Muscle layer of colon (tissue), 2 donors: Measurements from ENCODE around the gene APBA2.

Experiments used
- H3K27ac ChIP-seq: one replicate; pipeline ENCODE4 v1.7.0; 2013; ENCODE audit warnings: low read depth, mild to moderate bottlenecking, low read length, moderate library complexity
- H3K27me3 ChIP-seq, 2 donors: one replicate each; pipeline ENCODE4 v1.7.0; 2013; ENCODE audit warnings: low read length in 2 of 2, mild to moderate bottlenecking in 2 of 2; ENCODE audit not compliant: insufficient read depth in 2 of 2, control insufficient read depth in 1 of 2
- H3K36me3 ChIP-seq: one replicate; pipeline ENCODE4 v1.7.0; 2013; ENCODE audit warnings: mild to moderate bottlenecking, low read length; ENCODE audit not compliant: insufficient read depth
- H3K4me1 ChIP-seq: one replicate; pipeline ENCODE4 v1.7.0; 2013; ENCODE audit warnings: mild to moderate bottlenecking, low read length; ENCODE audit not compliant: insufficient read depth
- H3K4me3 ChIP-seq, 2 donors: one replicate each; pipeline ENCODE4 v1.7.0; 2013; ENCODE audit warnings: low read length in 2 of 2, low read depth in 1 of 2, mild to moderate bottlenecking in 1 of 2, moderate library complexity in 1 of 2
- H3K9ac ChIP-seq: one replicate; pipeline ENCODE4 v1.7.0; 2013; ENCODE audit warnings: low read length
- H3K9me3 ChIP-seq: one replicate; pipeline ENCODE4 v1.7.0; 2013; ENCODE audit warnings: mild to moderate bottlenecking, low read length
- donor health status: abdominal sarcoma.
- donor health status: Adenocarcinoma of cecum.

Gene APBA2

DNA sequence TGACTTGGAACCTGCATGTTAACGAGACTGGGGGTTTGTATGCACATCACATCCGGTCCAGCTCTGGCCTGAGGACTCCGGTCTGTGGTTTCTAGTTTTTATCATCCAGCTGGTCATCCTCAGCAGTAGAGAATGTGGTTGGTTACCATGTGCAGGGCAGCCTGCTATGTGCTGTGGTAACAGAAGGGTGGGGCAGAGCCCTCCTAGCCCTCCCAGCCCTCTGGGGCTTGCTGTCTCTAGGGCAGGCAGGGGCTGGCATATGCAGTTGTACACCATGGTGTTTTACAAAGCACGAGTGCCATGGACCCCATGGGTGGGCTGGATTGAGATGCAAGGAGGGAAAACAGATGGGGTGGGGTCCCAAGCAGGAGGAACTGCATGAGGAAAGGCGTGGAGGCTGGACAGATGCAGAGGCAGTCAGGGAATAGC is 70.2 kb downstream of the APBA2 start:
- no peak overlapping the region for H3K4me3 ChIP-seq
- H3K9me3 ChIP-seq: peaks cover 4% of the 10 kb centered on the region
- H3K9ac ChIP-seq: no peak overlapping the region
- peaks cover 0 to 7% of the 10 kb centered on the region in 2 donors for H3K27me3 ChIP-seq
- H3K4me1 ChIP-seq: no peaks in the 10 kb centered on the region
- no peaks in the 10 kb centered on the region for H3K36me3 ChIP-seq
- H3K27ac ChIP-seq: no peak overlapping the region

DNA sequence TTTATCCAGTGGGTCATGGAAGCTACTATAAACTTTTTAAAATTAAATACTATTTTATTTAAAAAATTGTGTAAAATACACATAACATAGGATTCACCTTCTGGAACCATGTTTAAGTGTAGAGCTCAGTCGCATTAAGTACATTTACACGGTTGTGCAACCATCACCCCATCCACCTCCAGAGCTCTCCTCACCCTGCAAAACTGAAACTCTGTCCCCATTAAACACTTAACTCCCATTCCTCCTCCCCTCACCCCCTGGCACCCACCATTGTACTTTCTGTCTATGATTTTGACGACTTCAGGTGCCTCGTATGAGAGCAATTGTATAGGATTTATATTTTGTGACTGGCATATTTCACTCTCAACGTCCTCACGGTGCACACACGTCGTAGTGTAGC is 70.7 kb downstream of the APBA2 start:
- Histone ChIP-seq H3K36me3 (no peaks in the 10 kb centered on the region), H3K27ac (no peak overlapping the region), H3K9ac (no peak overlapping the region), H3K27me3 (peaks cover 0 to 7% of the 10 kb centered on the region in 2 donors), H3K4me3 (no peak overlapping the region), H3K9me3 (peaks cover 4% of the 10 kb centered on the region), H3K4me1 (no peaks in the 10 kb centered on the region)

DNA sequence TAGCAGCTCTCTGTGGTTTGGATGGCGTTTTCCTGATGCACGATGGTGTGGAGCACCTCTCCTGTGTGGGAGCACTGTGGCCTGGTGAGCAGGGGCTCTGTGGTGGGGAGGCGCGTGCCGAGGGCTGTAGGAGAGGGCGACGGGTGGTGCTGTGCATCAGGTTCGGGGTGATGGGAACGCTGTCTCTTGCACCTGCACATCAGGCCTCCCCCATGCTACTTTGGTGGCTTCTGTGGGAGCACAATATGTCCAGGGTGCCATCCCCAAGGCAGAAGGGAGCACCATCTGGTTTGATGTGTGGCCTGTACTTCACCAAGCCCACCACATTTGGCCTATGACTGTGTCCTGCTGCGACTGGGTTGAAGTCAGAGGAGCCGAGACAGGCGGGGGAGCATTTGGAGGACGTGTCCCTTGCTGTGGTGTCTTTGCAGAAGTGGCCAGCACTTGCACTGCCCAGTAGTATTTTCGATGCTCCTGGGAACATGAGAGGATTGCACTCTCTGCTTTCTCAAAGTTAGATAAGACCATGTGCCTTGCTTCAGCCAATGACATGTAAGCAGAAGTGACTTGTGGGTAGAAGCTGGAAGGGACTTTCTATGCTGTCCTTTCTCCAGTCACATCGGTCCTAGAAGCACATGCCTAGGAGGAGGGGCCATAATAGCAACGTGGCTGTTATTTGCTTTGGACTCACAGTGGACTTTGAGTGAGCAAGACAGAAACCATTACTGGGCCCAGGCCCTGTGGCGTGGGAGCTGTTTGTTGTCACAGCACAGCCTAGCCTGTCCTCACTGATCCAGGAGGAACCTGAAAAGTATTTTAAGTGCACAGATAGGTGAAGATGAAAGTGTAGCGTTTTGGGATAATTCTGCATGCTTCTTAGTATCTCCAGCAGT is 72.1 kb downstream of the APBA2 start:
- Histone ChIP-seq H3K9me3 (peaks cover 4% of the 10 kb centered on the region), H3K27ac (no peak overlapping the region), H3K4me3 (no peak overlapping the region), H3K36me3 (no peaks in the 10 kb centered on the region), H3K9ac (no peak overlapping the region), H3K27me3 (peaks cover 0 to 7% of the 10 kb centered on the region in 2 donors), H3K4me1 (no peaks in the 10 kb centered on the region)

DNA sequence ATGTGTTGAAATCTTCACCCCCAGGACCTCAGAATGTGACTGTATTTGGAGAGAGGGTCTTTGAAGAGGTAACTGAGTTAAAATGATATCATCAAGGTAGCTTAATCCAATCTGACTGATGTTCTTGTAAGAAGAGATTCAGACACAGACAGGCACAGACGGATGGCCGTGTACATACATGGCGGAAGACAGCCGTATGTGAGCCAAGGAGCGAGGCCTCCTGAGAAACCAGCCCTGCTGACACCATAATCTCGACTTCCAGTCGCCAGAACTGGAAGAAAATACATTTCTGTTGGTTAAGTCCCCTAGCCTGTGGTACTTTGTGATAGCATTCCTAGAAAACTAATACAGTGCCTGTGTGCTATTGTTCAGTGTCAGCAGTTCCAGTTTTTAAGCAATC is 73.6 kb downstream of the APBA2 start:
- no peak overlapping the region for H3K27ac ChIP-seq
- no peak overlapping the region for H3K4me3 ChIP-seq
- no peak overlapping the region for H3K9ac ChIP-seq
- no peaks in the 10 kb centered on the region for H3K36me3 ChIP-seq
- H3K4me1 ChIP-seq: no peaks in the 10 kb centered on the region
- peaks cover 4% of the 10 kb centered on the region for H3K9me3 ChIP-seq
- H3K27me3 ChIP-seq: peaks cover 0 to 7% of the 10 kb centered on the region in 2 donors

DNA sequence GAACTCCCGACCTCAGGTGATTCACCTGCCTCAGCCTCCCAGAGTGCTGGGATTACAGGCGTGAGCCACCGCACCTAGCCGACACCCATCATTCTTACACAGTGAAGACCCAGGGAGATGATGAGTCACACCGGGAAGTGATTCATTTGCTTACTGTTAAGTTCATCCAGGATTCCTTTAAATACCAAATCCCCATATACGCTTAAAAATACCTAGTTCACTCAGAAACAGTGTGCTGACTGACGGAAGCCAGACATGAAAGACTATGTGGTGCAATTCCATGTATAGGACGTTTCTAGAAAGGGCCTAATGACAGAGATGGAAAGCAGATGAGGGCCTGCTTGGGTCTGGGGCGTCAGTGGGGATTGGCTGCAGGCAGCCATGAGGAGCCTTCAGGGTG is 75.2 kb downstream of the APBA2 start:
- Histone ChIP-seq H3K36me3 (no peaks in the 10 kb centered on the region), H3K9me3 (peaks cover 4% of the 10 kb centered on the region), H3K27ac (no peak overlapping the region), H3K27me3 (peaks cover 0 to under 1% of the 10 kb centered on the region in 2 donors), H3K4me3 (no peak overlapping the region), H3K4me1 (no peaks in the 10 kb centered on the region), H3K9ac (no peak overlapping the region)

DNA sequence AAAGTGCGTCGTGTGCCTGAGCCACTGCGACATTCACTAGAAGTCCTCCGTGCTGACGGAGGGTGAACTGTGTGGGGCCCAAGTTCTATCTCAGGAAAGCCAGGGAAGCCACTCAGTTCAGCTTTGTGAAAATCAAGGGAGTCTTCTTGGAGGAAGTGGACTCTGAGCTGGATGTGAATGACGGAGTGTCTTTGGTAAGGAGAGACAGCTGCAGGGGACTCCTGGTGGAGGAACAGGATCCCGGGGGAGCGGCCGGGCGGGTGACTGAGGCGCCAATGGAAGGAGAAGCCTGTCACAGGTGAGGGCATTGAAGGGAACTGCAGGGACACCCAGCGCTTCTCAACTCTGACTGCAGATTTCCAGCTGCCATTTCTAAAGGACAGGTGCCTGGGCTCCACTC is 75.6 kb downstream of the APBA2 start:
- no peaks in the 10 kb centered on the region for H3K27me3 ChIP-seq
- H3K4me3 ChIP-seq: no peak overlapping the region
- H3K9me3 ChIP-seq: peaks cover 4% of the 10 kb centered on the region
- no peak overlapping the region for H3K9ac ChIP-seq
- H3K36me3 ChIP-seq: no peaks in the 10 kb centered on the region
- H3K4me1 ChIP-seq: no peaks in the 10 kb centered on the region
- no peak overlapping the region for H3K27ac ChIP-seq

DNA sequence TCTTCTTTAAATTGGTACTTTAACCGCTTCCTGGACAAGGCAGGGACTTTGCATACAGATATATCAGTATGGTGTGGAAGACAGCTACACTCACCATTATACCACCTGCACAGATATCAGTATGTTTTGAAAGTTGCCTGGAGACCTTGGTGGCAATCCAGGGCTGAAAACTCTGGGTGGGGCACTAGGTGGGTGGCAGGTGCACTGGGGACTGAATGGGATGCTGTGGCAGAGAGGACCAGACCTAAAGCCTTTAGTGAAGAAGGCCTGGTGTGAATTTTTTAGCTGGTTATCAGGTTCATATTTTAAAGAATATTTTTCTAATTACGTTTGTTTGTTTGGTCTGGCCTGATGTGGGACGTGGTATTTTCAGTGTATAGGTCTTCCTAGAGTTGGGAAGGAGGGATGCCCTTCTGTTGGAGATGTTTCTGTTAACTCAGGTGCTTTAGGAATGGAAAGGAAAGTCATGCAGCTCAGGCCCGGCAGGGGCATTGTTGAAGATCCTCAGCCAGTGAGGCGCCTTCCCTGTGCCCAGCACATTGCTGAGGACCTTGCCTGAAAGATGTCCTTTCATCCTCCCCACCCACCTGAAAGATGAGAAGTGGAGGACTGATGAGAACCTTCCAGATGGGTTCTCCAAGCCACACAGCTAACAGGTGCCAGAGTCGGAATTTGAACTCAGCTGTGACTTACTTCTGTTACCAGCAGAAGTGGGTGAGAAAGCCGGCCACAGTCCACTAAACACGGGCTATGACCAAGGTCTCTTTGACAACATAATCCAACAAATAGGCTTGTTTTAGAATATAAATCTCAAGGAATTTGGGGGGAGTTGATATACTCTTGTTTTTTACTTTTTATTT is 77.3 kb downstream of the APBA2 start:
- Histone ChIP-seq H3K9ac (no peak overlapping the region), H3K36me3 (no peaks in the 10 kb centered on the region), H3K9me3 (peaks cover 4% of the 10 kb centered on the region), H3K27ac (no peak overlapping the region), H3K27me3 (no peaks in the 10 kb centered on the region), H3K4me3 (no peak overlapping the region), H3K4me1 (no peaks in the 10 kb centered on the region)

DNA sequence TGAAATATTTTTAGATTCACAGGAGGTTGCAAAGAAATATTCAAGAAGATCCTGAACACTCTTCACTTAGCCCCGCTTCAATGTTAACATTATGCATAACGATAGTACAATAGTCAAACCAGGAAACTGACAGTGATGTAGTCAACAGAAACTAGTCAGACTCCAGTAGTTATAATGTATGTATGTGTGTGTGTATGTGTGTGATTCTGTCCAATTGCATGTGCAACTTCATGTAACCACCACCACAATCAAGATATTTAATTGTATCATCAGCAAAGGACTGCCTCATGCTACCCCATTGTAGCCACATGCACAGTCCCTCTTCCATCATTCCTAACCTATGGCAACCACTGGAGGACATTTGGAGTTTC is 77.9 kb downstream of the APBA2 start:
- Histone ChIP-seq H3K9ac (no peak overlapping the region), H3K4me1 (no peaks in the 10 kb centered on the region), H3K27me3 (no peaks in the 10 kb centered on the region), H3K27ac (no peak overlapping the region), H3K9me3 (peaks cover 4% of the 10 kb centered on the region), H3K36me3 (no peaks in the 10 kb centered on the region), H3K4me3 (no peak overlapping the region)

DNA sequence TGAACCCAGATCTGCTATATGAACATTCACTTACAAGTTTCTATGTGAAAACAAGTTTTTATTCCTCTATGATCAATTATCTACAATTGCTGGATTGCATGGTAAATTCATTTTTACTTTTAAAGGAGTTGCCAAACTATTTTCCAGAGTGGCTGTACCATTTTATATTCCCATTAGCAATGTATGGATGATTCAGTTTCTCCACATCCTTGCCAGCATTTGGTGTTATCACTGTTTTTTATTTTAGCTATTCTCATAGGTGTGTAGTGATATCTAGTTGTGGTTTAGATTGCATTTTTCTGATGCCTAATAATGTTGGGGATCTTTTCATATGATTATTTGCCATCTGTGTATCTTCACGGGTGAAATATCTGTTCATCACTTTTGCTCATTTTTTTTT is 78.3 kb downstream of the APBA2 start:
- Histone ChIP-seq H3K36me3 (no peaks in the 10 kb centered on the region), H3K4me3 (no peak overlapping the region), H3K27me3 (no peaks in the 10 kb centered on the region), H3K9me3 (peaks cover 4% of the 10 kb centered on the region), H3K9ac (no peak overlapping the region), H3K4me1 (no peaks in the 10 kb centered on the region), H3K27ac (no peak overlapping the region)

DNA sequence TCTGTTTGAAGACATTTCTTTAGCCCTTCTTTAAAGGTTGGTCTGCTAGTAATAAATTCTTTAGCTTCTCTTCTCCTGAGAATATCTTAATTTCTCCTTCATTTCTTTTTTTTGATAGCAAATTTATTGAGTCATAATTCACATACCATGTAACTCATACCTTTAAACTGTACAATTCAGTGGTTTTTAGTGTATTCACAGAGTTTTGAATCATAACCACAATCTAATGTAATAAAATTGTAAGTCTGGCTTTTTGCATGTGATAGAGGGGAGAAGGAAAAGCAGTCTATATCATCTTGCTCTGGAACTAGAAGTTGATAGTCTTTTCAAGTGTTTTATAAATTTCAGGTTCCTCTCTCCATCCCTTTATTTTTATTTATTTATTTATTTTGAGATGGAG is 81.3 kb downstream of the APBA2 start:
- Histone ChIP-seq H3K9me3 (no peaks in the 10 kb centered on the region), H3K9ac (no peak overlapping the region), H3K27me3 (no peaks in the 10 kb centered on the region), H3K4me3 (no peak overlapping the region), H3K36me3 (no peaks in the 10 kb centered on the region), H3K4me1 (no peaks in the 10 kb centered on the region), H3K27ac (no peak overlapping the region)

DNA sequence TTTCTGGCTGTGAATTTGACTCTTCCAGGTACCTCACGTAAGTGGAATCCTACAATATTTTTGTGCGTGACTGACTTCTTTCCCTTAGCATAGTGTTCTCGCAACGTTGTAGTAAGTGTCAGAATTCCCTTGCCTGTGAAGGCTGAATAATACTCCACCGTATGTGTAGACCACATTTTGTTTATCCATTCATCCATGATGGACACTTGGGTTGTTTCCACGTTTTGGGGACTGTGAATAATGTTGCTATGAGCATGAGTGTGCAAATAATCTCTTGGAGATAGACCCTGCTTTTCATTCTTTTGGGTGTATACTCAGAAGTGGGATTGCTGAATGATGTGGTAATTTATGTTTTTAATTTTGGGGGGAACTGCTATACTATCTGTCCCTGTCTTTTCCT is 82.2 kb downstream of the APBA2 start:
- Histone ChIP-seq H3K9ac (no peak overlapping the region), H3K9me3 (no peaks in the 10 kb centered on the region), H3K27me3 (no peaks in the 10 kb centered on the region), H3K4me3 (no peak overlapping the region), H3K4me1 (no peaks in the 10 kb centered on the region), H3K36me3 (no peaks in the 10 kb centered on the region), H3K27ac (no peak overlapping the region)
